HG02973 (cell line): ENCODE results near the gene RASA3.

Experiments
- ATAC-seq: cut with Tn5 transposase; IDR thresholded peaks from one replicate; pipeline ENCODE4 v1.9.1; 2021; ENCODE audit warnings: moderate library complexity; ENCODE audit not compliant: unreplicated experiment

RASA3 gene

GRCh38 chr13:114039471-114040141, 92.8 kb downstream of the RASA3 start:
- no peak for ATAC-seq

GRCh38 chr13:114038900-114039299, 93.5 kb downstream of the RASA3 start:
- ATAC-seq: no peak

GRCh38 chr13:114038211-114038613, 94.2 kb downstream of the RASA3 start:
- no peak for ATAC-seq

GRCh38 chr13:114037674-114038073, 94.7 kb downstream of the RASA3 start:
- ATAC-seq: no peak

- no peak for ATAC-seq
Measured at GRCh38 chr13:114035583-114036531, 96.6 kb downstream of the RASA3 start.

- ATAC-seq: no peak
Measured at GRCh38 chr13:114035186-114035582, 97.2 kb downstream of the RASA3 start.

GRCh38 chr13:114034481-114034891, 97.9 kb downstream of the RASA3 start:
- ATAC-seq: no peak

- no peak for ATAC-seq
Measured at GRCh38 chr13:114033541-114034315, 98.7 kb downstream of the RASA3 start.

- ATAC-seq: no peak
Measured at GRCh38 chr13:114032126-114032799, 100.2 kb downstream of the RASA3 start.

- no peak for ATAC-seq
Measured at GRCh38 chr13:114031631-114032030, 100.8 kb downstream of the RASA3 start.

- no peak for ATAC-seq
Measured at GRCh38 chr13:114030666-114031610, 101.5 kb downstream of the RASA3 start.

GRCh38 chr13:114029866-114030625, 102.4 kb downstream of the RASA3 start:
- no peak for ATAC-seq

GRCh38 chr13:114027826-114028225, 104.6 kb downstream of the RASA3 start:
- no peak for ATAC-seq

- ATAC-seq: no peak
Measured at GRCh38 chr13:114027046-114027715, 105.2 kb downstream of the RASA3 start.

GRCh38 chr13:114026481-114026880, 105.9 kb downstream of the RASA3 start:
- no peak for ATAC-seq

GRCh38 chr13:114025714-114026431, 106.5 kb downstream of the RASA3 start:
- ATAC-seq: no peak

GRCh38 chr13:114025405-114025713, 107.1 kb downstream of the RASA3 start:
- ATAC-seq: no peak
